Measurements from ENCODE around the gene TNFAIP3.
A peak's percentile ranks its signal among the peaks of the same experiment; 100 is the strongest.

Gene TNFAIP3

GRCh38 chr6:137845460-137845859 is 21.6 kb upstream of the TNFAIP3 start:
- DNase-seq = peak; percentile 40

- peak; percentile 32 for DNase-seq
Measured at GRCh38 chr6:137846274-137846673, 20.8 kb upstream of the TNFAIP3 start.

- DNase-seq = peak; percentile 96
Measured at GRCh38 chr6:137846772-137847313, 20.2 kb upstream of the TNFAIP3 start.

GRCh38 chr6:137847748-137848147 is 19.3 kb upstream of the TNFAIP3 start:
- DNase-seq = no peak

- no peak for DNase-seq
Measured at GRCh38 chr6:137848672-137849071, 18.4 kb upstream of the TNFAIP3 start.

GRCh38 chr6:137849181-137849980 is 17.7 kb upstream of the TNFAIP3 start:
- peak; percentile 74 for DNase-seq

GRCh38 chr6:137849981-137850714 is 16.9 kb upstream of the TNFAIP3 start:
- no peak for DNase-seq

- DNase-seq = no peak
Measured at GRCh38 chr6:137850816-137851602, 16.1 kb upstream of the TNFAIP3 start.

GRCh38 chr6:137851669-137852068 is 15.4 kb upstream of the TNFAIP3 start:
- no peak for DNase-seq

GRCh38 chr6:137852346-137852745 is 14.7 kb upstream of the TNFAIP3 start:
- DNase-seq = no peak

- no peak for DNase-seq
Measured at GRCh38 chr6:137852811-137853210, 14.2 kb upstream of the TNFAIP3 start.

GRCh38 chr6:137853569-137854213 is 13.4 kb upstream of the TNFAIP3 start:
- peak; percentile 62 for DNase-seq

GRCh38 chr6:137856138-137856898 is 10.7 kb upstream of the TNFAIP3 start:
- no peak for DNase-seq

- no peak for DNase-seq
Measured at GRCh38 chr6:137859025-137859424, 8.0 kb upstream of the TNFAIP3 start.

- DNase-seq = no peak
Measured at GRCh38 chr6:137860394-137861005, 6.6 kb upstream of the TNFAIP3 start.

- DNase-seq = peak; percentile 70
Measured at GRCh38 chr6:137861550-137862337, 5.3 kb upstream of the TNFAIP3 start.

GRCh38 chr6:137862419-137863090 is 4.5 kb upstream of the TNFAIP3 start:
- no peak for DNase-seq

GRCh38 chr6:137863091-137863797 is 3.8 kb upstream of the TNFAIP3 start:
- peak; percentile 80 for DNase-seq

- DNase-seq = no peak
Measured at GRCh38 chr6:137864812-137865508, 2.1 kb upstream of the TNFAIP3 start.

Measured in inflammatory macrophage treated with lipopolysaccharide for 4 hours (primary cell).